ENCODE data around the gene PCLO.

The PCLO gene

GRCh38 chr7:82726038-82726800 is 436.5 kb downstream of the PCLO start:
- no CpG with 5 or more reads among the region's 7 CpGs for WGBS (ENCODE audit: extremely low coverage, insufficient coverage, low lambda C conversion rate)
- H3K4me1 ChIP-seq (ENCODE audit: control insufficient read depth, low read depth, low read length), result no peaks in the 10 kb centered on the region
- no peak overlapping the region for H2BK120ac ChIP-seq (ENCODE audit: low read depth, low read length)
- H3K18ac ChIP-seq (ENCODE audit: low read length), result no peak overlapping the region
- no peak overlapping the region for H3K23ac ChIP-seq (ENCODE audit: low read length)
- no peaks in the 10 kb centered on the region for H3K79me1 ChIP-seq (ENCODE audit: low read length)
- H3K27me3 ChIP-seq (ENCODE audit: insufficient read depth, low read length, poor library complexity), result no peaks in the 10 kb centered on the region
- H3K27ac ChIP-seq (ENCODE audit: low read depth, low read length), result no peak overlapping the region
- no peak overlapping the region for H4K5ac ChIP-seq (ENCODE audit: low read length)
- no peak overlapping the region for H3K4ac ChIP-seq (ENCODE audit: low read depth, low read length)
- H3K9ac ChIP-seq (ENCODE audit: low read length), result no peak overlapping the region
- H3K4me3 ChIP-seq (ENCODE audit: low read length), result no peak overlapping the region
- H2BK15ac ChIP-seq (replicated peaks; ENCODE audit: low read depth), result no peak overlapping the region
- H4K8ac ChIP-seq (ENCODE audit: low read depth, low read length), result no peak overlapping the region
- no peak for DNase-seq
- H3K56ac ChIP-seq (ENCODE audit: low read length), result no peak overlapping the region
- no peaks in the 10 kb centered on the region for H3K36me3 ChIP-seq (ENCODE audit: control insufficient read depth, insufficient read depth, low read length)
- H3K4me2 ChIP-seq (ENCODE audit: low read length), result no peak overlapping the region
- H3K79me2 ChIP-seq (ENCODE audit: control insufficient read depth, insufficient read depth, low read length), result no peaks in the 10 kb centered on the region
- H2AK5ac ChIP-seq (ENCODE audit: low read length), result no peak overlapping the region
- no peak overlapping the region for H2BK5ac ChIP-seq (ENCODE audit: low read length)

- Histone ChIP-seq H2BK15ac (replicated peaks; ENCODE audit: low read depth) (no peak overlapping the region), H2BK5ac (ENCODE audit: low read length) (no peak overlapping the region), H3K36me3 (ENCODE audit: control insufficient read depth, insufficient read depth, low read length) (no peaks in the 10 kb centered on the region), H2BK120ac (ENCODE audit: low read depth, low read length) (no peak overlapping the region), H3K79me2 (ENCODE audit: control insufficient read depth, insufficient read depth, low read length) (no peaks in the 10 kb centered on the region), H3K9ac (ENCODE audit: low read length) (no peak overlapping the region), H4K5ac (ENCODE audit: low read length) (peak overlapping the region; percentile 6), H3K27me3 (ENCODE audit: insufficient read depth, low read length, poor library complexity) (no peaks in the 10 kb centered on the region), H4K8ac (ENCODE audit: low read depth, low read length) (no peak overlapping the region), H3K56ac (ENCODE audit: low read length) (no peak overlapping the region), H3K27ac (ENCODE audit: low read depth, low read length) (no peak overlapping the region), H3K23ac (ENCODE audit: low read length) (no peak overlapping the region), H3K4me3 (ENCODE audit: low read length) (no peak overlapping the region), H3K4me1 (ENCODE audit: control insufficient read depth, low read depth, low read length) (no peaks in the 10 kb centered on the region), H3K4me2 (ENCODE audit: low read length) (no peak overlapping the region), H3K79me1 (ENCODE audit: low read length) (no peaks in the 10 kb centered on the region), H2AK5ac (ENCODE audit: low read length) (no peak overlapping the region), H3K18ac (ENCODE audit: low read length) (no peak overlapping the region), H3K4ac (ENCODE audit: low read depth, low read length) (no peak overlapping the region)
- no peak for DNase-seq
- no CpG with 5 or more reads among the region's 1 CpG for WGBS (ENCODE audit: extremely low coverage, insufficient coverage, low lambda C conversion rate)
These were observed 439.3 kb downstream of the PCLO start for GRCh38 chr7:82723411-82723810.

- DNase-seq, result peak; percentile 58
- H3K27me3 ChIP-seq (ENCODE audit: insufficient read depth, low read length, poor library complexity), result no peaks in the 10 kb centered on the region
- no peak overlapping the region for H3K56ac ChIP-seq (ENCODE audit: low read length)
- H3K9ac ChIP-seq (ENCODE audit: low read length), result no peak overlapping the region
- no peak overlapping the region for H3K4me3 ChIP-seq (ENCODE audit: low read length)
- no peak overlapping the region for H3K23ac ChIP-seq (ENCODE audit: low read length)
- no peak overlapping the region for H2BK15ac ChIP-seq (replicated peaks; ENCODE audit: low read depth)
- no peaks in the 10 kb centered on the region for H3K36me3 ChIP-seq (ENCODE audit: control insufficient read depth, insufficient read depth, low read length)
- H3K27ac ChIP-seq (ENCODE audit: low read depth, low read length), result no peak overlapping the region
- no peaks in the 10 kb centered on the region for H3K79me1 ChIP-seq (ENCODE audit: low read length)
- no peaks in the 10 kb centered on the region for H3K4me1 ChIP-seq (ENCODE audit: control insufficient read depth, low read depth, low read length)
- no peak overlapping the region for H3K4me2 ChIP-seq (ENCODE audit: low read length)
- H3K4ac ChIP-seq (ENCODE audit: low read depth, low read length), result no peak overlapping the region
- H4K8ac ChIP-seq (ENCODE audit: low read depth, low read length), result no peak overlapping the region
- no peaks in the 10 kb centered on the region for H3K79me2 ChIP-seq (ENCODE audit: control insufficient read depth, insufficient read depth, low read length)
- H2AK5ac ChIP-seq (ENCODE audit: low read length), result no peak overlapping the region
- H3K18ac ChIP-seq (ENCODE audit: low read length), result no peak overlapping the region
- no peak overlapping the region for H2BK120ac ChIP-seq (ENCODE audit: low read depth, low read length)
- H4K5ac ChIP-seq (ENCODE audit: low read length), result no peak overlapping the region
- no peak overlapping the region for H2BK5ac ChIP-seq (ENCODE audit: low read length)
- WGBS (ENCODE audit: extremely low coverage, insufficient coverage, low lambda C conversion rate), result no CpG with 5 or more reads among the region's 3 CpGs
These were observed 439.7 kb downstream of the PCLO start for GRCh38 chr7:82722946-82723345.

DNA sequence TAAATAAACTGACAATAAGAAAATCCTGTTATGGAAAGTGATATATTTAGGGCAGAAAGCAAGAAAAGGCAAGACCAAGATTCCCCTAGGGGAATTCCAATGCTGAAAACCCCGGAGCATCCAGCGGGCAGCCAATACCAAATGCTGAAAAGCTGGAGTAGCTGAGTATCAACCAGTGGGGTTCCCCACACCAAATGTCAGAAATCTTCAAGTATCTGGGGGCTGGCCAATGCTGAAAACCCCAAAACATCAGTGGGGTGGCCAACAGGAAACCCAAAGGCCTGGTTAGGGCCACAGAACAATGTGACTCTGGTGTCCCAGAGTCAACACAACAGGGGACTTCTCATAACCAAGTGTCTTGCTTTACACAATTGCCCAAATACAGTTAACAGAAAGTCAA is 447.3 kb downstream of the PCLO start:
- Histone ChIP-seq H3K4ac (ENCODE audit: low read depth, low read length) (no peak overlapping the region), H2BK5ac (ENCODE audit: low read length) (no peak overlapping the region), H3K4me2 (ENCODE audit: low read length) (no peak overlapping the region), H4K8ac (ENCODE audit: low read depth, low read length) (no peak overlapping the region), H3K36me3 (ENCODE audit: control insufficient read depth, insufficient read depth, low read length) (no peaks in the 10 kb centered on the region), H2AK5ac (ENCODE audit: low read length) (no peak overlapping the region), H3K27ac (ENCODE audit: low read depth, low read length) (no peak overlapping the region), H4K5ac (ENCODE audit: low read length) (no peak overlapping the region), H3K9ac (ENCODE audit: low read length) (no peak overlapping the region), H3K4me3 (ENCODE audit: low read length) (no peak overlapping the region), H3K79me2 (ENCODE audit: control insufficient read depth, insufficient read depth, low read length) (no peaks in the 10 kb centered on the region), H3K79me1 (ENCODE audit: low read length) (no peaks in the 10 kb centered on the region), H3K27me3 (ENCODE audit: insufficient read depth, low read length, poor library complexity) (no peaks in the 10 kb centered on the region), H3K56ac (ENCODE audit: low read length) (no peak overlapping the region), H3K4me1 (ENCODE audit: control insufficient read depth, low read depth, low read length) (no peaks in the 10 kb centered on the region), H3K18ac (ENCODE audit: low read length) (no peak overlapping the region), H3K23ac (ENCODE audit: low read length) (no peak overlapping the region), H2BK120ac (ENCODE audit: low read depth, low read length) (no peak overlapping the region), H2BK15ac (replicated peaks; ENCODE audit: low read depth) (no peak overlapping the region)
- no peak for DNase-seq
- no CpG with 5 or more reads among the region's 2 CpGs for WGBS (ENCODE audit: extremely low coverage, insufficient coverage, low lambda C conversion rate)

- H3K27ac ChIP-seq (ENCODE audit: low read depth, low read length), result no peak overlapping the region
- H3K4me1 ChIP-seq (ENCODE audit: control insufficient read depth, low read depth, low read length), result no peaks in the 10 kb centered on the region
- no peaks in the 10 kb centered on the region for H3K79me1 ChIP-seq (ENCODE audit: low read length)
- no CpG with 5 or more reads among the region's 2 CpGs for WGBS (ENCODE audit: extremely low coverage, insufficient coverage, low lambda C conversion rate)
- H3K9ac ChIP-seq (ENCODE audit: low read length), result no peak overlapping the region
- H3K18ac ChIP-seq (ENCODE audit: low read length), result peak overlapping the region; percentile 39
- H3K4ac ChIP-seq (ENCODE audit: low read depth, low read length), result no peak overlapping the region
- H2AK5ac ChIP-seq (ENCODE audit: low read length), result no peak overlapping the region
- H3K36me3 ChIP-seq (ENCODE audit: control insufficient read depth, insufficient read depth, low read length), result no peaks in the 10 kb centered on the region
- H3K4me2 ChIP-seq (ENCODE audit: low read length), result no peak overlapping the region
- H4K8ac ChIP-seq (ENCODE audit: low read depth, low read length), result no peak overlapping the region
- H3K56ac ChIP-seq (ENCODE audit: low read length), result no peak overlapping the region
- no peaks in the 10 kb centered on the region for H3K27me3 ChIP-seq (ENCODE audit: insufficient read depth, low read length, poor library complexity)
- H4K5ac ChIP-seq (ENCODE audit: low read length), result no peak overlapping the region
- H2BK15ac ChIP-seq (replicated peaks; ENCODE audit: low read depth), result no peak overlapping the region
- H2BK120ac ChIP-seq (ENCODE audit: low read depth, low read length), result peak overlapping the region; percentile 45
- no peak overlapping the region for H3K4me3 ChIP-seq (ENCODE audit: low read length)
- no peak for DNase-seq
- H3K23ac ChIP-seq (ENCODE audit: low read length), result no peak overlapping the region
- H2BK5ac ChIP-seq (ENCODE audit: low read length), result no peak overlapping the region
- H3K79me2 ChIP-seq (ENCODE audit: control insufficient read depth, insufficient read depth, low read length), result no peaks in the 10 kb centered on the region
These were observed 447.8 kb downstream of the PCLO start for GRCh38 chr7:82714883-82715282.

GRCh38 chr7:82713506-82713905 is 449.2 kb downstream of the PCLO start:
- H3K27ac ChIP-seq (ENCODE audit: low read depth, low read length), result no peak overlapping the region
- peak; percentile 65 for DNase-seq
- H2AK5ac ChIP-seq (ENCODE audit: low read length), result no peak overlapping the region
- no peaks in the 10 kb centered on the region for H3K36me3 ChIP-seq (ENCODE audit: control insufficient read depth, insufficient read depth, low read length)
- no peak overlapping the region for H2BK15ac ChIP-seq (replicated peaks; ENCODE audit: low read depth)
- no peak overlapping the region for H2BK5ac ChIP-seq (ENCODE audit: low read length)
- no peak overlapping the region for H3K4me3 ChIP-seq (ENCODE audit: low read length)
- H3K4me2 ChIP-seq (ENCODE audit: low read length), result no peak overlapping the region
- H3K27me3 ChIP-seq (ENCODE audit: insufficient read depth, low read length, poor library complexity), result no peaks in the 10 kb centered on the region
- no peak overlapping the region for H3K56ac ChIP-seq (ENCODE audit: low read length)
- no peak overlapping the region for H3K4ac ChIP-seq (ENCODE audit: low read depth, low read length)
- H2BK120ac ChIP-seq (ENCODE audit: low read depth, low read length), result no peak overlapping the region
- H3K79me2 ChIP-seq (ENCODE audit: control insufficient read depth, insufficient read depth, low read length), result no peaks in the 10 kb centered on the region
- no CpG with 5 or more reads among the region's 2 CpGs for WGBS (ENCODE audit: extremely low coverage, insufficient coverage, low lambda C conversion rate)
- no peak overlapping the region for H4K5ac ChIP-seq (ENCODE audit: low read length)
- no peaks in the 10 kb centered on the region for H3K4me1 ChIP-seq (ENCODE audit: control insufficient read depth, low read depth, low read length)
- no peaks in the 10 kb centered on the region for H3K79me1 ChIP-seq (ENCODE audit: low read length)
- no peak overlapping the region for H3K23ac ChIP-seq (ENCODE audit: low read length)
- no peak overlapping the region for H4K8ac ChIP-seq (ENCODE audit: low read depth, low read length)
- no peak overlapping the region for H3K9ac ChIP-seq (ENCODE audit: low read length)
- no peak overlapping the region for H3K18ac ChIP-seq (ENCODE audit: low read length)

All from mesendoderm (in vitro differentiated cells).